HG02678 (cell line): ENCODE measurements around the gene TTC16.

Experiments used
- ATAC-seq: cut with Tn5 transposase; IDR thresholded peaks from one replicate; pipeline ENCODE4 v1.9.1; 2021; ENCODE audit warnings: mild to moderate bottlenecking, moderate library complexity; ENCODE audit not compliant: unreplicated experiment

The TTC16 gene

GRCh38 chr9:127763918-127764384 is 48.1 kb downstream of the TTC16 start:
- no peak for ATAC-seq

- ATAC-seq, result no peak
Observed at GRCh38 chr9:127765418-127765817, 49.5 kb downstream of the TTC16 start.

GRCh38 chr9:127767410-127767809 is 51.5 kb downstream of the TTC16 start:
- ATAC-seq, result no peak

- ATAC-seq, result no peak
Observed at GRCh38 chr9:127767909-127768331, 52.0 kb downstream of the TTC16 start.

GRCh38 chr9:127768698-127769097 is 52.8 kb downstream of the TTC16 start:
- ATAC-seq, result no peak

GRCh38 chr9:127769101-127769500 is 53.2 kb downstream of the TTC16 start:
- ATAC-seq, result no peak

GRCh38 chr9:127769929-127770582 is 54.2 kb downstream of the TTC16 start:
- no peak for ATAC-seq

- ATAC-seq, result no peak
Observed at GRCh38 chr9:127770583-127770904, 54.7 kb downstream of the TTC16 start.

GRCh38 chr9:127770905-127771569 is 55.2 kb downstream of the TTC16 start:
- peak; percentile 88 for ATAC-seq

GRCh38 chr9:127771570-127772189 is 55.8 kb downstream of the TTC16 start:
- ATAC-seq, result no peak

- no peak for ATAC-seq
Observed at GRCh38 chr9:127772603-127773002, 56.7 kb downstream of the TTC16 start.

GRCh38 chr9:127773272-127773671 is 57.4 kb downstream of the TTC16 start:
- ATAC-seq, result no peak

- no peak for ATAC-seq
Observed at GRCh38 chr9:127773981-127774380, 58.1 kb downstream of the TTC16 start.

- peak; percentile 26 for ATAC-seq
Observed at GRCh38 chr9:127776195-127776923, 60.5 kb downstream of the TTC16 start.

GRCh38 chr9:127776924-127777289 is 61.0 kb downstream of the TTC16 start:
- no peak for ATAC-seq

- no peak for ATAC-seq
Observed at GRCh38 chr9:127777368-127777980, 61.6 kb downstream of the TTC16 start.

GRCh38 chr9:127778280-127779135 is 62.6 kb downstream of the TTC16 start, which contains the start of gene SH2D3C:
TSS of gene SH2D3C (minus strand) at chr9:127778666. CDS start at chr9:127778627, 39 bp downstream.
- peak; percentile 38 for ATAC-seq

GRCh38 chr9:127779136-127779981 is 63.5 kb downstream of the TTC16 start:
- peak; percentile 50 for ATAC-seq
